Stimulated activated CD8-positive, alpha-beta memory T cell treated with anti-CD3 and anti-CD28 coated beads, Interleukin-4, amount 100 ng/mL, for 4 hours (primary cell): ENCODE results near the gene RANBP1.

Experiments used
- DNase-seq, 2 donors: peaks; one replicate each; pipeline ENCODE4 v3.0.0-alpha.2; 2020; ENCODE audit warnings: low read depth in 2 of 2, low spot score in 1 of 2

The RANBP1 gene

GRCh38 chr22:20088263-20088648 lies 27.6 kb upstream of the RANBP1 start:
- DNase-seq: no peak

GRCh38 chr22:20089226-20089976 lies 26.5 kb upstream of the RANBP1 start:
- no peak for DNase-seq

GRCh38 chr22:20089977-20090729 lies 25.8 kb upstream of the RANBP1 start:
- DNase-seq: no peak

GRCh38 chr22:20090730-20091240 lies 25.1 kb upstream of the RANBP1 start:
- DNase-seq: no peak

- DNase-seq: no peak
These were observed 24.0 kb upstream of the RANBP1 start for GRCh38 chr22:20091690-20092476.

- DNase-seq: no peak
These were observed 23.4 kb upstream of the RANBP1 start for GRCh38 chr22:20092477-20092854.

- no peak for DNase-seq
These were observed 22.3 kb upstream of the RANBP1 start for GRCh38 chr22:20093418-20094196.

- no peak for DNase-seq
These were observed 21.6 kb upstream of the RANBP1 start for GRCh38 chr22:20094197-20094807.

GRCh38 chr22:20095521-20095920 lies 20.4 kb upstream of the RANBP1 start:
- no peak for DNase-seq

GRCh38 chr22:20096574-20097420 lies 19.1 kb upstream of the RANBP1 start:
- no peak for DNase-seq

- no peak for DNase-seq
These were observed 16.7 kb upstream of the RANBP1 start for GRCh38 chr22:20099099-20099711.

- DNase-seq: no peak
These were observed 14.3 kb upstream of the RANBP1 start for GRCh38 chr22:20101638-20102037.

- no peak for DNase-seq
These were observed 13.6 kb upstream of the RANBP1 start for GRCh38 chr22:20102203-20102780.

- DNase-seq: no peak
These were observed 10.3 kb upstream of the RANBP1 start for GRCh38 chr22:20105456-20106204.

- no peak for DNase-seq
These were observed 9.6 kb upstream of the RANBP1 start for GRCh38 chr22:20106205-20106848.

GRCh38 chr22:20106849-20107237 lies 9.1 kb upstream of the RANBP1 start:
- no peak for DNase-seq

GRCh38 chr22:20107471-20107901 lies 8.4 kb upstream of the RANBP1 start:
- no peak for DNase-seq
